AG04450 (cell line): ENCODE results near the gene ARMC3. TPM values are rescaled to one million over a fixed set of nuclear protein-coding genes. Genes with fewer than 3 reads are reported as not detected.

Experiments used
- CTCF ChIA-PET: fragments of 300-600, 350-600 bp; formaldehyde crosslinking; extraction: SDS; loops from one replicate; lab custom pipeline; 2022; ENCODE audit warnings: antibody characterized with exemption, inconsistent platforms; lab: Charles Lee
- POLR2A ChIA-PET: fragments of 350-600 bp; formaldehyde crosslinking; extraction: SDS; loops from one replicate; lab custom pipeline; 2021; ENCODE audit warnings: antibody characterized with exemption, inconsistent platforms; lab: Yijun Ruan, JAX
- DNase-seq: peaks from one replicate; pipeline ENCODE4 v3.0.0-alpha.2; 2011; ENCODE audit warnings: low read depth, low spot score
- H3K27ac ChIP-seq: one replicate; pipeline ENCODE4 v1.5.1; 2012; ENCODE audit warnings: low read depth, low read length, control low read depth
- H3K27me3 ChIP-seq: one replicate; pipeline ENCODE4 v1.6.0; 2012; ENCODE audit warnings: low read length; ENCODE audit not compliant: control insufficient read depth, insufficient read depth
- H3K4me3 ChIP-seq: 2 replicates; pipeline ENCODE4 v1.5.1; 2011; ENCODE audit warnings: mild to moderate bottlenecking, low read depth, low read length, control low read depth
- H3K9me3 ChIP-seq: 2 replicates; pipeline ENCODE4 v1.5.1; 2012; ENCODE audit warnings: low read length; ENCODE audit not compliant: control insufficient read depth, insufficient read depth
- CTCF ChIP-seq: IDR thresholded peaks from 2 replicates; pipeline ENCODE4 v1.5.1; 2011; ENCODE audit warnings: low read depth, low read length, control low read depth, inconsistent platforms
- polyA plus RNA-seq: library from polyadenylated mRNA; depleted of rRNA; stranded (reverse); fragments of >200 nt; gene quantifications from 2 replicates; pipeline ENCODE4 v1.2.3, GENCODE V29; 2011

Gene ARMC3
- polyA plus RNA-seq, 1 experiment, result not detected

DNA sequence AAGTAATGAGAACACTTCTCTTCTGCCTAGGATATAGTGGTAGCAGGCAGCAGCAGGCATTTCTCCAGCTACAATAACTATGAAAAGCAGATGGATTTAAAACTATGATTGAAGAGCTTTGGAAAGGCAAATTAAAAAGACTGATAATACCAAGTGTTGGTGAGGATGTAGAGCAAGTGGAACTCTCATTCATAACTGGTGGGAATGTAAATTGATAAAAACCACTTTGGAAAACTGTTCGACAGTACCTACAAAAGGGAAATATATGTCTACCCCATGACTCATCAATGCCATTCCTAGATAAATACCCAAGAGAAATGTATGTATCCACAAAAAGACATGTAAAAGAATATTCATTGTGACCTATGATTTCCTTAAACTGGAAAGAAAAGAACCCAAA, 14.6 kb downstream of the ARMC3 start:
- ChIA-PET POLR2A (no interaction called here), CTCF (no interaction called here)
- no peak overlapping the region for H3K27ac ChIP-seq
- DNase-seq, result no peak
- no peak for TF ChIP-seq CTCF
- no peaks in the 10 kb centered on the region for H3K27me3 ChIP-seq
- no peak overlapping the region for H3K4me3 ChIP-seq
- H3K9me3 ChIP-seq, result no peaks in the 10 kb centered on the region

DNA sequence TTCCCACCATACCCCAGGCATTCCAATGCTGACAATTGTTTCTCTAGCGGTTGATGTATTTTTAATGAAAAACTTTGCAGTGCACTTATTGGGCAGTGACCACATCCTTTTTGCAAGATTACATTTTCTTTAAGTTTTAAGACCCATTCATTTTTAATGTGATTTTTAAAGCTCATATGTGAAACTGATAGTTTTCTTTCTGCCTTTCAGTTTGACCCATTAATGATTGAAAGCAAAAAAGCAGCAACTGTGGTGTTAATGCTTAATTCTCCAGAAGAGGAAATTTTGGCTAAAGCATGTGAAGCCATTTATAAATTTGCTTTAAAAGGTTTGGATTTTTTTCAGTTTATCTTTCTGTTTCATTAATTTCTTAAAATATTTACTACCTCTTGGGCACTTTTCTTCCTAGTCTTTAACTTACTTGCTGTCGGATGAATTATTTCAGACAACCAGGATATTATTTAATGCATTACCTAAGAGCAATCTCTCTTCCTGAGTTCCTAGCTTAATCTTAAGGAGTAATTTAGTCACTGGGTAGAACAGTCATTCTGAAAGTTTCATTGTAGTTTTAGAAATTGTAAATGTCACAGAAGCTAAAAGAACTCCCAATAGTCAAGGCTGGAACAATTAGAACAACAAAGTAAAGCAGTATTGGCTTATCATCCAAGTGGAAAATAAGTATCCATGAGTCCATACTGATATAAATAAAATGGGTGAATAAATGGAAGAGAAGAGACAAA, 18.3 kb downstream of the ARMC3 start:
- ChIA-PET CTCF (no interaction called here), POLR2A (interaction anchor here (0.7 kb wide), 1 partner anchor 68 kb away, joined by 3 read pairs; no protein-coding TSS in a partner anchor)

DNA sequence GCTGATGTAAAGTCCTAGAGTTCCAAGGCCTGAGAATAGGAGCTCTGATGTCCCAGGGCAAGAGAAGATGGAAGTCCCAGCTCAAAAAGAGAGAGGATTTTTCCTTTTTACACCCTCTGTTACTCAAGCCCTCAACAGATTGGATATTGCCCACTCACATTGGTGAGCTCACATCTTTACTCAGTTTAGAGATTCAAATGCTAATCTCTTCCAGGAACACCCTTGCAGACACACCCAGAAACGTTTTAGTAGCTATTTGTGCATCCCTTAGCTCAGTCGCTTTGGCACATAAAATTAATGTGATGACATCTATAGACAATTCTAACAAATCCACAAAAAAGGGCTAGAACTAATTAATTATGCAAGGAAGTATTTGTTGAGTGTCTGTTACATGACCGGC, 27.1 kb downstream of the ARMC3 start:
- Histone ChIP-seq H3K4me3 (no peak overlapping the region), H3K9me3 (no peaks in the 10 kb centered on the region), H3K27ac (no peak overlapping the region), H3K27me3 (no peaks in the 10 kb centered on the region)
- CTCF ChIA-PET, result no interaction called here
- no peak for TF ChIP-seq CTCF
- no peak for DNase-seq
- POLR2A ChIA-PET, result no interaction called here

More for the DNA sequence above, 18.3 kb downstream of the ARMC3 start:
- H3K4me3 ChIP-seq, result no peak overlapping the region
- no peak for TF ChIP-seq CTCF
- DNase-seq, result no peak
- no peaks in the 10 kb centered on the region for H3K27me3 ChIP-seq
- H3K27ac ChIP-seq, result no peak overlapping the region
- H3K9me3 ChIP-seq, result no peaks in the 10 kb centered on the region

GRCh38 chr10:22958338-22958737, 30.5 kb downstream of the ARMC3 start:
- H3K27ac ChIP-seq, result no peak overlapping the region
- TF ChIP-seq CTCF, result no peak
- no peaks in the 10 kb centered on the region for H3K27me3 ChIP-seq
- POLR2A ChIA-PET, result no interaction called here
- CTCF ChIA-PET, result interaction anchor here (1.1 kb wide), 1 partner anchor 32 kb away, joined by 3 read pairs; no protein-coding TSS in a partner anchor
- no peaks in the 10 kb centered on the region for H3K9me3 ChIP-seq
- no peak overlapping the region for H3K4me3 ChIP-seq
- no peak for DNase-seq

GRCh38 chr10:22959292-22959691, 31.4 kb downstream of the ARMC3 start:
- Histone ChIP-seq H3K9me3 (no peaks in the 10 kb centered on the region), H3K4me3 (no peak overlapping the region), H3K27ac (no peak overlapping the region), H3K27me3 (no peaks in the 10 kb centered on the region)
- no peak for DNase-seq
- ChIA-PET POLR2A (interaction anchor here (0.7 kb wide), 1 partner anchor 434 kb away, joined by 3 read pairs; no protein-coding TSS in a partner anchor), CTCF (interaction anchor here (1.1 kb wide), 1 partner anchor 31 kb away, joined by 3 read pairs; no protein-coding TSS in a partner anchor)
- TF ChIP-seq CTCF, result no peak
